ENCODE data around the gene ANKRD34C. TPM values are rescaled to one million over a fixed set of nuclear protein-coding genes. Genes with fewer than 3 reads are reported as not detected.

ANKRD34C gene
- total and polyA plus RNA-seq, 2 of the 8 experiments (the other 6 are each of a cell fraction or from before 2014, with no cell fraction given): 0.02 TPM; not detected in 1

- H3K36me3 ChIP-seq (ENCODE audit: control insufficient read depth in 2 of 4, insufficient read depth in 4 of 4, low read length in 3 of 4): no peaks in the 10 kb centered on the region
- FAIRE-seq: no peak
- no peak overlapping the region for H3K56ac ChIP-seq (replicated peaks; ENCODE audit: insufficient read length, low read depth, low read length)
- H3K18ac ChIP-seq (ENCODE audit: extremely low read depth, low read length): no peak overlapping the region
- no peaks in the 10 kb centered on the region for H3K79me2 ChIP-seq (ENCODE audit: control insufficient read depth in 1 of 2, insufficient read depth in 2 of 2, low read length in 2 of 2)
- no peak overlapping the region for H3K27ac ChIP-seq (ENCODE audit: low read depth, low read length)
- WGBS, 2 experiments (ENCODE audit: extremely low coverage in 1 of 2, insufficient coverage in 1 of 2, insufficient read length in 1 of 2, insufficient replicate concordance in 2 of 2, low coverage in 1 of 2, low lambda C conversion rate in 2 of 2, missing lambda C conversion rate in 1 of 2): 95% methylated on average over 2 of the region's 2 CpGs; no CpG with 5 or more reads in 1 of the 2 experiments
- H4K8ac ChIP-seq (ENCODE audit: extremely low read depth, insufficient read depth, low read length): no peak overlapping the region
- no peak overlapping the region for H4K91ac ChIP-seq (replicated peaks; ENCODE audit: insufficient read length, low read length)
- no peak overlapping the region for H3K9ac ChIP-seq (replicated peaks in 1 of 4; ENCODE audit: extremely low read depth in 1 of 4, low read depth in 3 of 4, low read length in 3 of 4)
- no peak overlapping the region for H2BK12ac ChIP-seq (ENCODE audit: low read depth, low read length)
- POLR2A ChIA-PET (ENCODE audit: partially characterized antibody): no interaction called here
- no peak overlapping the region for H2BK5ac ChIP-seq (ENCODE audit: low read depth, low read length)
- H3K4me3 ChIP-seq (ENCODE audit: extremely low read depth in 1 of 4, insufficient read depth in 2 of 4, low read depth in 3 of 4, low read length in 4 of 4): no peak overlapping the region
- H3K79me1 ChIP-seq (ENCODE audit: low read depth, low read length): no peaks in the 10 kb centered on the region
- H3K4ac ChIP-seq (replicated peaks; ENCODE audit: insufficient read length, low read depth, low read length): no peak overlapping the region
- no peak overlapping the region for H3K4me2 ChIP-seq (ENCODE audit: insufficient read depth in 1 of 2, low read depth in 2 of 2, low read length in 2 of 2)
- no peak overlapping the region for H2AK5ac ChIP-seq (ENCODE audit: low read depth, low read length)
- H2BK120ac ChIP-seq (replicated peaks; ENCODE audit: low read depth, low read length): no peak overlapping the region
- no peaks in the 10 kb centered on the region for H3K4me1 ChIP-seq (replicated peaks in 1 of 4; ENCODE audit: control insufficient read depth in 3 of 4, insufficient read depth in 4 of 4, low read length in 3 of 4)
- no peak overlapping the region for H2BK20ac ChIP-seq (ENCODE audit: low read length)
- no peak overlapping the region for H2AFZ ChIP-seq (ENCODE audit: low read length)
- H2BK15ac ChIP-seq (ENCODE audit: low read length): no peak overlapping the region
- H3K14ac ChIP-seq (ENCODE audit: insufficient read length): no peak overlapping the region
- H4K20me1 ChIP-seq (replicated peaks in 1 of 2; ENCODE audit: control insufficient read depth in 1 of 2, insufficient read depth in 2 of 2, low read length in 2 of 2): no peaks in the 10 kb centered on the region
- no peaks in the 10 kb centered on the region for H3K23me2 ChIP-seq (ENCODE audit: low read depth, low read length)
- no peak for DNase-seq (ENCODE audit: low read depth in 1 of 2, low spot score in 2 of 2)
- CTCF ChIA-PET (ENCODE audit: partially characterized antibody): interaction anchor here (1.2 kb wide), 1 partner anchor 26 kb away, joined by 3 read pairs; no protein-coding TSS in a partner anchor
- peaks cover 0 to 2% (median 0%) of the 10 kb centered on the region in 4 experiments; a peak in 1 of 7 replicates for H3K27me3 ChIP-seq (replicated peaks in 1 of 4; ENCODE audit: control insufficient read depth in 3 of 4, extremely low read depth in 1 of 4, insufficient read depth in 3 of 4, low read length in 3 of 4)
- H3K23ac ChIP-seq (ENCODE audit: insufficient read length): no peak overlapping the region
- no peaks in the 10 kb centered on the region for H3K9me3 ChIP-seq (ENCODE audit: insufficient read depth in 2 of 2, low read depth in 1 of 2, low read length in 1 of 2)
- H4K5ac ChIP-seq (ENCODE audit: insufficient read length, low read depth, low read length): no peak overlapping the region
- TF ChIP-seq JUN (IDR thresholded peaks at IDR 0.05; ENCODE audit: low read depth, low read length) (no peak), RXRA (IDR thresholded peaks at IDR 0.05; ENCODE audit: insufficient read depth, low read depth, low read length) (no peak), FOSL1 (IDR thresholded peaks at IDR 0.05; ENCODE audit: insufficient read depth, low read depth, low read length) (no peak), CTCF (IDR thresholded peaks at IDR 0.05; ENCODE audit: control extremely low read depth in 1 of 3, insufficient read depth in 1 of 3, low read depth in 1 of 3, low read length in 3 of 3) (no peak), POU5F1 (IDR thresholded peaks at IDR 0.05; ENCODE audit: low read depth, low read length) (no peak), CEBPB (IDR thresholded peaks at IDR 0.05; ENCODE audit: low read depth, low read length) (no peak), EGR1 (IDR thresholded peaks at IDR 0.05; ENCODE audit: borderline replicate concordance, low read depth, low read length) (no peak), EP300 (IDR thresholded peaks at IDR 0.05; ENCODE audit: borderline replicate concordance in 1 of 2, low read depth in 2 of 2, low read length in 2 of 2) (no peak), SIRT6 (IDR thresholded peaks at IDR 0.05; ENCODE audit: low read length) (no peak), EZH2 (IDR thresholded peaks at IDR 0.05; ENCODE audit: low read depth, low read length, severe bottlenecking) (no peak), USF2 (IDR thresholded peaks at IDR 0.05; ENCODE audit: low read length) (no peak)
These were observed 34.3 kb upstream of the ANKRD34C start for GRCh38 chr15:79248183-79248582.
